PC-9 (cell line): Measurements from ENCODE around the gene CPNE4. TPM values are rescaled to one million over a fixed set of nuclear protein-coding genes. Genes with fewer than 3 reads are reported as not detected.

Experiments
- BruUV-seq: library from RNA; stranded (reverse); fragments of 400-500 nt; replicated peaks from 2 replicates; lab custom pipeline; 2021; lab: Mats Ljungman, UMichigan
- CTCF ChIA-PET: fragments of 300-600 bp; sonication (Branson Sonifier 250); formaldehyde crosslinking; loops from one replicate; lab custom pipeline; 2022; ENCODE audit warnings: antibody characterized with exemption; lab: Charles Lee
- POLR2A ChIA-PET: fragments of 300-600 bp; sonication (Branson Sonifier 250); formaldehyde crosslinking; loops from one replicate; lab custom pipeline; 2022; ENCODE audit warnings: antibody characterized with exemption; ENCODE audit not compliant: unreplicated experiment; lab: Charles Lee
- DNase-seq, 2 experiments: peaks; one replicate each; pipeline versions ENCODE4 v3.0.0 to v3.0.0-alpha.2; 2015 to 2022; ENCODE audit warnings: mixed read lengths in 1 of 2
- H2AFZ ChIP-seq: fragments of 200-600 bp; sonication (generic); 2 replicates; pipeline ENCODE4 v1.8.1; 2017; ENCODE audit warnings: antibody characterized with exemption
- H3F3A ChIP-seq: fragments of 200-600 bp; sonication (generic); 2 replicates; pipeline ENCODE4 v1.8.1; 2017; ENCODE audit warnings: antibody characterized with exemption, mild to moderate bottlenecking, low read depth; ENCODE audit not compliant: insufficient read depth
- H3K27ac ChIP-seq: fragments of 200-600 bp; sonication (generic); 2 replicates; pipeline ENCODE4 v1.6.1; 2016; ENCODE audit warnings: mixed run types
- H3K27me3 ChIP-seq: fragments of 200-600 bp; sonication (generic); 2 replicates; pipeline ENCODE4 v1.6.1; 2016; ENCODE audit warnings: low read depth, mixed run types; ENCODE audit not compliant: insufficient read depth
- H3K36me3 ChIP-seq: fragments of 200-600 bp; sonication (generic); 2 replicates; pipeline ENCODE4 v1.6.1; 2016; ENCODE audit warnings: low read depth, mixed run types
- H3K4me1 ChIP-seq: fragments of 200-600 bp; sonication (generic); replicated peaks from 2 replicates; pipeline ENCODE4 v1.6.1; 2016; ENCODE audit warnings: mixed run types; ENCODE audit not compliant: insufficient read depth
- H3K4me2 ChIP-seq: fragments of 200-600 bp; sonication (generic); 2 replicates; pipeline ENCODE4 v1.6.1; 2017; ENCODE audit warnings: mixed run types
- H3K4me3 ChIP-seq: fragments of 200-600 bp; sonication (generic); 2 replicates; pipeline ENCODE4 v1.6.1; 2016; ENCODE audit warnings: mixed run types
- H3K79me2 ChIP-seq: fragments of 200-600 bp; sonication (generic); 2 replicates; pipeline ENCODE4 v1.6.1; 2017; ENCODE audit warnings: low read depth, mixed run types
- H3K9me2 ChIP-seq: fragments of 200-600 bp; sonication (generic); 2 replicates; pipeline ENCODE4 v1.8.1; 2017; ENCODE audit warnings: mild to moderate bottlenecking; ENCODE audit not compliant: insufficient read depth
- H3K9me3 ChIP-seq: fragments of 200-600 bp; sonication (generic); 2 replicates; pipeline ENCODE4 v1.8.1; 2016; ENCODE audit warnings: low read depth; ENCODE audit not compliant: insufficient read depth
- H4K20me1 ChIP-seq: fragments of 200-600 bp; sonication (generic); 2 replicates; pipeline ENCODE4 v1.8.1; 2017; ENCODE audit not compliant: insufficient read depth
- EZH2 ChIP-seq: fragments of 200-600 bp; sonication (generic); IDR thresholded peaks from 2 replicates; pipeline ENCODE4 v1.8.0; 2017; ENCODE audit warnings: antibody characterized with exemption, low read depth
- intact Hi-C: fragments of 100-400 bp; cut with micrococcal nuclease; formaldehyde crosslinking; loops from one replicate; pipeline ENCODE4 v1.10.0; 2022; ENCODE audit not compliant: unreplicated experiment
- total RNA-seq: library from RNA; stranded (reverse); gene quantifications from 2 replicates; pipeline ENCODE4 v1.2.3, GENCODE V29; 2021
- TF ChIP-seq, protein P1 (sequence below): fragments of 200-600 bp; sonication (generic); conservative IDR thresholded peaks from 2 replicates; pipeline ENCODE4 v1.6.1; 2017; ENCODE audit warnings: mixed run types, antibody characterized with exemption, mild to moderate bottlenecking, moderate library complexity

The CPNE4 gene
- total RNA-seq, 1 experiment from 2014 or later = 0.22 TPM

DNA sequence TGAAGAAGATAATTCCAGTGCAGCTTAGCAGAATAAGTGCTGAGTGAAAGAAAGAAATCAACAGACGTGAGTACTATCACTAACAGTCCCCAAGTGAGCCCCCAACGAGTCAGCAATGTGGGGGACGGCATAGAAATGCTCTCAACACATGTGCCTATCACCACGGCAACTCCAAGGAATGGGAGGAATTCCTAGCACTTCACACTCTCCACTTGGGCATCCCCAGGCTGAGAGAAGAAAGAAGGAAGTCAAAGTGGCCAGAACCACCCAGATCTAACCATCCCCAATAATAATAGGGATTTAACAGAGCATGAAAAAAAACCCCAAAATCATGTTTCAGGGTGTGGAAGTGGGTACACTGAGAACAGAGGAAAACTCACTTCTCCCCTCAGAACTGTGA is 29.3 kb upstream of the CPNE4 start:
- Histone ChIP-seq H3K27me3 (no peaks in the 10 kb centered on the region), H3F3A (no peaks in the 10 kb centered on the region), H3K4me3 (no peak overlapping the region), H3K9me2 (no peaks in the 10 kb centered on the region), H3K79me2 (no peaks in the 10 kb centered on the region), H3K4me1 (no peaks in the 10 kb centered on the region), H2AFZ (peak overlapping the region; percentile 28; the same call in 1 of the 2 replicates), H3K27ac (no peak overlapping the region), H4K20me1 (no peaks in the 10 kb centered on the region), H3K36me3 (no peaks in the 10 kb centered on the region), H3K9me3 (no peaks in the 10 kb centered on the region), H3K4me2 (no peak overlapping the region)
- TF ChIP-seq, protein P1, sequence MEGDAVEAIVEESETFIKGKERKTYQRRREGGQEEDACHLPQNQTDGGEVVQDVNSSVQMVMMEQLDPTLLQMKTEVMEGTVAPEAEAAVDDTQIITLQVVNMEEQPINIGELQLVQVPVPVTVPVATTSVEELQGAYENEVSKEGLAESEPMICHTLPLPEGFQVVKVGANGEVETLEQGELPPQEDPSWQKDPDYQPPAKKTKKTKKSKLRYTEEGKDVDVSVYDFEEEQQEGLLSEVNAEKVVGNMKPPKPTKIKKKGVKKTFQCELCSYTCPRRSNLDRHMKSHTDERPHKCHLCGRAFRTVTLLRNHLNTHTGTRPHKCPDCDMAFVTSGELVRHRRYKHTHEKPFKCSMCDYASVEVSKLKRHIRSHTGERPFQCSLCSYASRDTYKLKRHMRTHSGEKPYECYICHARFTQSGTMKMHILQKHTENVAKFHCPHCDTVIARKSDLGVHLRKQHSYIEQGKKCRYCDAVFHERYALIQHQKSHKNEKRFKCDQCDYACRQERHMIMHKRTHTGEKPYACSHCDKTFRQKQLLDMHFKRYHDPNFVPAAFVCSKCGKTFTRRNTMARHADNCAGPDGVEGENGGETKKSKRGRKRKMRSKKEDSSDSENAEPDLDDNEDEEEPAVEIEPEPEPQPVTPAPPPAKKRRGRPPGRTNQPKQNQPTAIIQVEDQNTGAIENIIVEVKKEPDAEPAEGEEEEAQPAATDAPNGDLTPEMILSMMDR = no peak
- TF ChIP-seq EZH2 = no peak
- no peak for DNase-seq
- no TSS peak for BruUV-seq
- intact Hi-C loops = no loop called here
- POLR2A ChIA-PET = no interaction called here
- CTCF ChIA-PET = no interaction called here

DNA sequence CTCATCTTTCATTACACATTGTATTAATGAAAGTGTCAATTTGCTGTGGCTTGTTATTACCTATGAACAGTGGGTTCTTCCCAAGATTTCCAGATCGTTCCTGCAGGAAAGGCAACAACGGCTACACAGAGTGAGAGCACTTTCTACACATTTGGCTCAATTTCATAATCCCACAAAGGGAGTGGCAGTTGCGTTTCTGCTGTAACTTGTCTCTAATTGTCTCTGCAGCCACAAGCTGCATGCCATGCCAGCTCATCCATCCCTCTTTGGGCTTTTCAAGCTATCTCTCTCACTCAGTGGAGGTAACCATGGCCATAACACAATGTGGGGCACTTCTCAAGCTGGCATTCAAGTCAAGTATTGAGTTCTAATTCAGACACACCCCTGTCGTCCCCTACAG is 27.7 kb upstream of the CPNE4 start:
- ChIA-PET POLR2A (no interaction called here), CTCF (no interaction called here)
- Histone ChIP-seq H3K4me3 (no peak overlapping the region), H3K27me3 (no peaks in the 10 kb centered on the region), H3K27ac (no peak overlapping the region), H3K9me3 (no peaks in the 10 kb centered on the region), H3K4me1 (no peaks in the 10 kb centered on the region), H3F3A (no peaks in the 10 kb centered on the region), H3K79me2 (no peaks in the 10 kb centered on the region), H3K9me2 (no peaks in the 10 kb centered on the region), H2AFZ (no peak overlapping the region), H3K36me3 (no peaks in the 10 kb centered on the region), H4K20me1 (no peaks in the 10 kb centered on the region), H3K4me2 (no peak overlapping the region)
- no peak for DNase-seq
- BruUV-seq = no TSS peak
- intact Hi-C loops = no loop called here
- TF ChIP-seq, protein P1 = no peak
- TF ChIP-seq EZH2 = no peak

DNA sequence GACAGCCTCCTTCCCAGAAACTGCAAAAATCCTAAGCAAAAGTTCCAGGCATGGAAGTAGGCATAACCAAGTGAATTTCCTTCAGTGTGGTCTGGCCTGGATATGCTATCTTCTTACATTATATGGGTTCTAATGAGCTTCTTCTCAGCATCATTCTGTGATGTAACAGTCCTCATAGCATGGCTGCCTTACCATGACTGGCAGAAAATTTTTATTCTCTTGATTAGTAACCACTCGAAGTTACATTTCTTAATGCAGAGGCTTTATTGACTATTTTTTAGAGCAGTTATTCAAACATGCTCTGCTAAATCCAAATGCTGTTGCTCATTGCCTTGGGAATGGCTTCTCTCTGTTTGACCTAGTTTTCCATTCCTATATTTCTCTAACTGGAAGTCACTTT is 21.1 kb upstream of the CPNE4 start:
- intact Hi-C loops = no loop called here
- no peaks in the 10 kb centered on the region for H3K36me3 ChIP-seq
- ChIA-PET POLR2A (no interaction called here), CTCF (no interaction called here)
- no TSS peak for BruUV-seq
- no peak overlapping the region for H3K4me2 ChIP-seq
- no peak overlapping the region for H3K27ac ChIP-seq
- H4K20me1 ChIP-seq = no peaks in the 10 kb centered on the region
- TF ChIP-seq, protein P1 = no peak
- no peak for TF ChIP-seq EZH2
- no peaks in the 10 kb centered on the region for H3K4me1 ChIP-seq
- no peaks in the 10 kb centered on the region for H3K27me3 ChIP-seq
- no peak overlapping the region for H3K4me3 ChIP-seq
- no peaks in the 10 kb centered on the region for H3K79me2 ChIP-seq
- H3K9me2 ChIP-seq = no peaks in the 10 kb centered on the region
- no peaks in the 10 kb centered on the region for H3F3A ChIP-seq
- no peaks in the 10 kb centered on the region for H3K9me3 ChIP-seq
- no peak for DNase-seq
- no peak overlapping the region for H2AFZ ChIP-seq
